ENCODE results near the gene NAV2. TPM values are rescaled to one million over a fixed set of nuclear protein-coding genes. Genes with fewer than 3 reads are reported as not detected.

NAV2 gene
- total RNA-seq, 1 experiment from 2014 or later: 2.1 TPM

DNA sequence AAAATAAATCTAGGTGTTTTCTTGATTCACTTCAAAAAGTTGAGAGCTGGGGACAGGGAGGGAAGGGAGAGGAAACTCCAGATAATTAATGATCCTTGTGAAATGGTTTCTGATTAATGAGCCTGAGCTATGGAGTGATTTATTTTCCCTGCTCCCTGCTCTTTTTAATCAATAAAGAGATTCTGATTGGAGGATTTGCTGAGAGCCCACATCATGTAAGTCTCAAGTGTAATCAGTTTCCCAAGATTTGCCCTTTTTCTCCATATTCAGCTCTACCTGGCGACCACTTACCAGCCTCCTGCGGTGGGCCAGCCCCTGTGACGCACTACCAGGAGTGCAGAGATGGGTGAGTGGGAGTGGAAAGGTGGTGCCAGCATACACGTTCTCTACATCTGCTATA is 114.0 kb downstream of the NAV2 start:
- H3K36me3 ChIP-seq (ENCODE audit: control insufficient read depth in 1 of 2, insufficient read depth in 2 of 2, low read length in 2 of 2): no peaks in the 10 kb centered on the region
- no peaks in the 10 kb centered on the region for H3K9me2 ChIP-seq (ENCODE audit: insufficient read depth)
- CTCF ChIA-PET: interaction anchor here (2.7 kb wide), 1 partner anchor 77 kb away, joined by 7 read pairs; no protein-coding TSS in a partner anchor
- intact Hi-C loops (cut with micrococcal nuclease): no loop called here
- DNase-seq (ENCODE audit: low read depth, low spot score) (no peak), ATAC-seq (no peak)
- no peaks in the 10 kb centered on the region for H3K79me2 ChIP-seq (ENCODE audit: insufficient read depth, low read length)
- no peak overlapping the region for H2AFZ ChIP-seq (ENCODE audit: low read depth, low read length, poor library complexity, severe bottlenecking)
- no peak overlapping the region for H3K4me2 ChIP-seq (ENCODE audit: low read length)
- no peaks in the 10 kb centered on the region for H4K20me1 ChIP-seq (ENCODE audit: insufficient read depth)
- RAD21 ChIA-PET (ENCODE audit: low non-redundant PET in 1 of 2, low total read pairs in 2 of 2, uncharacterized antibody in 2 of 2, unreplicated experiment in 2 of 2): no interaction called here
- no peak overlapping the region for H3K4me3 ChIP-seq (replicated peaks in 1 of 2; ENCODE audit: low read depth in 1 of 2, low read length in 2 of 2)
- H3K27ac ChIP-seq (ENCODE audit: low read depth, low read length): no peak overlapping the region
- TF ChIP-seq POLR2AphosphoS5 (IDR thresholded peaks at IDR 0.05; ENCODE audit: low read depth, low read length) (no peak), CBX3 (IDR thresholded peaks at IDR 0.05; ENCODE audit: low read depth) (no peak), POLR2A (IDR thresholded peaks at IDR 0.05; ENCODE audit: borderline replicate concordance, extremely low read depth, insufficient read depth, insufficient read length) (no peak), EZH2phosphoT487 (IDR thresholded peaks at IDR 0.05; ENCODE audit: borderline replicate concordance) (no peak), SIN3A (IDR thresholded peaks at IDR 0.05; ENCODE audit: low read depth) (no peak), SRF (IDR thresholded peaks at IDR 0.05; ENCODE audit: low read depth) (no peak), SP1 (IDR thresholded peaks at IDR 0.05; ENCODE audit: low read depth) (no peak), TCF7L2 (IDR thresholded peaks at IDR 0.05; ENCODE audit: borderline replicate concordance, extremely low read depth, insufficient read depth, insufficient read length) (no peak), CEBPB (IDR thresholded peaks at IDR 0.05; ENCODE audit: low read depth) (no peak), EZH2 (IDR thresholded peaks at IDR 0.05) (no peak), RAD21 (IDR thresholded peaks at IDR 0.05; ENCODE audit: low read depth) (no peak)
- TF ChIP-seq, protein P1, sequence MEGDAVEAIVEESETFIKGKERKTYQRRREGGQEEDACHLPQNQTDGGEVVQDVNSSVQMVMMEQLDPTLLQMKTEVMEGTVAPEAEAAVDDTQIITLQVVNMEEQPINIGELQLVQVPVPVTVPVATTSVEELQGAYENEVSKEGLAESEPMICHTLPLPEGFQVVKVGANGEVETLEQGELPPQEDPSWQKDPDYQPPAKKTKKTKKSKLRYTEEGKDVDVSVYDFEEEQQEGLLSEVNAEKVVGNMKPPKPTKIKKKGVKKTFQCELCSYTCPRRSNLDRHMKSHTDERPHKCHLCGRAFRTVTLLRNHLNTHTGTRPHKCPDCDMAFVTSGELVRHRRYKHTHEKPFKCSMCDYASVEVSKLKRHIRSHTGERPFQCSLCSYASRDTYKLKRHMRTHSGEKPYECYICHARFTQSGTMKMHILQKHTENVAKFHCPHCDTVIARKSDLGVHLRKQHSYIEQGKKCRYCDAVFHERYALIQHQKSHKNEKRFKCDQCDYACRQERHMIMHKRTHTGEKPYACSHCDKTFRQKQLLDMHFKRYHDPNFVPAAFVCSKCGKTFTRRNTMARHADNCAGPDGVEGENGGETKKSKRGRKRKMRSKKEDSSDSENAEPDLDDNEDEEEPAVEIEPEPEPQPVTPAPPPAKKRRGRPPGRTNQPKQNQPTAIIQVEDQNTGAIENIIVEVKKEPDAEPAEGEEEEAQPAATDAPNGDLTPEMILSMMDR (IDR thresholded peaks at IDR 0.05 in 2 of 3, conservative IDR thresholded peaks at IDR 0.05 in 1 of 3; ENCODE audit: borderline replicate concordance in 1 of 3, insufficient read depth in 1 of 3, low read depth in 2 of 3, low read length in 2 of 3): no peak
- TF ChIP-seq, protein P2, sequence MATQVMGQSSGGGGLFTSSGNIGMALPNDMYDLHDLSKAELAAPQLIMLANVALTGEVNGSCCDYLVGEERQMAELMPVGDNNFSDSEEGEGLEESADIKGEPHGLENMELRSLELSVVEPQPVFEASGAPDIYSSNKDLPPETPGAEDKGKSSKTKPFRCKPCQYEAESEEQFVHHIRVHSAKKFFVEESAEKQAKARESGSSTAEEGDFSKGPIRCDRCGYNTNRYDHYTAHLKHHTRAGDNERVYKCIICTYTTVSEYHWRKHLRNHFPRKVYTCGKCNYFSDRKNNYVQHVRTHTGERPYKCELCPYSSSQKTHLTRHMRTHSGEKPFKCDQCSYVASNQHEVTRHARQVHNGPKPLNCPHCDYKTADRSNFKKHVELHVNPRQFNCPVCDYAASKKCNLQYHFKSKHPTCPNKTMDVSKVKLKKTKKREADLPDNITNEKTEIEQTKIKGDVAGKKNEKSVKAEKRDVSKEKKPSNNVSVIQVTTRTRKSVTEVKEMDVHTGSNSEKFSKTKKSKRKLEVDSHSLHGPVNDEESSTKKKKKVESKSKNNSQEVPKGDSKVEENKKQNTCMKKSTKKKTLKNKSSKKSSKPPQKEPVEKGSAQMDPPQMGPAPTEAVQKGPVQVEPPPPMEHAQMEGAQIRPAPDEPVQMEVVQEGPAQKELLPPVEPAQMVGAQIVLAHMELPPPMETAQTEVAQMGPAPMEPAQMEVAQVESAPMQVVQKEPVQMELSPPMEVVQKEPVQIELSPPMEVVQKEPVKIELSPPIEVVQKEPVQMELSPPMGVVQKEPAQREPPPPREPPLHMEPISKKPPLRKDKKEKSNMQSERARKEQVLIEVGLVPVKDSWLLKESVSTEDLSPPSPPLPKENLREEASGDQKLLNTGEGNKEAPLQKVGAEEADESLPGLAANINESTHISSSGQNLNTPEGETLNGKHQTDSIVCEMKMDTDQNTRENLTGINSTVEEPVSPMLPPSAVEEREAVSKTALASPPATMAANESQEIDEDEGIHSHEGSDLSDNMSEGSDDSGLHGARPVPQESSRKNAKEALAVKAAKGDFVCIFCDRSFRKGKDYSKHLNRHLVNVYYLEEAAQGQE (IDR thresholded peaks at IDR 0.05; ENCODE audit: low read depth): no peak
- TF ChIP-seq, protein P3, sequence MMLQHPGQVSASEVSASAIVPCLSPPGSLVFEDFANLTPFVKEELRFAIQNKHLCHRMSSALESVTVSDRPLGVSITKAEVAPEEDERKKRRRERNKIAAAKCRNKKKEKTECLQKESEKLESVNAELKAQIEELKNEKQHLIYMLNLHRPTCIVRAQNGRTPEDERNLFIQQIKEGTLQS (IDR thresholded peaks at IDR 0.05): no peak
- TF ChIP-seq, protein P4, sequence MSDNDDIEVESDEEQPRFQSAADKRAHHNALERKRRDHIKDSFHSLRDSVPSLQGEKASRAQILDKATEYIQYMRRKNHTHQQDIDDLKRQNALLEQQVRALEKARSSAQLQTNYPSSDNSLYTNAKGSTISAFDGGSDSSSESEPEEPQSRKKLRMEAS (IDR thresholded peaks at IDR 0.05): no peak
- no peaks in the 10 kb centered on the region for H3K4me1 ChIP-seq (ENCODE audit: control insufficient read depth in 1 of 2, insufficient read depth in 2 of 2, low read length in 2 of 2)
- no peak overlapping the region for H3K9ac ChIP-seq (ENCODE audit: low read length)
- POLR2A ChIA-PET: no interaction called here
- no peaks in the 10 kb centered on the region for H3K9me3 ChIP-seq (ENCODE audit: control insufficient read depth in 1 of 2, insufficient read depth in 1 of 2, low read depth in 1 of 2, low read length in 2 of 2)
- no TSS peak for BruUV-seq (replicated peaks)
- H3K27me3 ChIP-seq (ENCODE audit: insufficient read depth, low read length): peaks cover 22% of the 10 kb centered on the region

Data from HCT116 (cell line).